Measurements from ENCODE around the gene HBG1.
A peak's percentile ranks its signal among the peaks of the same experiment; 100 is the strongest.

The HBG1 gene

DNA sequence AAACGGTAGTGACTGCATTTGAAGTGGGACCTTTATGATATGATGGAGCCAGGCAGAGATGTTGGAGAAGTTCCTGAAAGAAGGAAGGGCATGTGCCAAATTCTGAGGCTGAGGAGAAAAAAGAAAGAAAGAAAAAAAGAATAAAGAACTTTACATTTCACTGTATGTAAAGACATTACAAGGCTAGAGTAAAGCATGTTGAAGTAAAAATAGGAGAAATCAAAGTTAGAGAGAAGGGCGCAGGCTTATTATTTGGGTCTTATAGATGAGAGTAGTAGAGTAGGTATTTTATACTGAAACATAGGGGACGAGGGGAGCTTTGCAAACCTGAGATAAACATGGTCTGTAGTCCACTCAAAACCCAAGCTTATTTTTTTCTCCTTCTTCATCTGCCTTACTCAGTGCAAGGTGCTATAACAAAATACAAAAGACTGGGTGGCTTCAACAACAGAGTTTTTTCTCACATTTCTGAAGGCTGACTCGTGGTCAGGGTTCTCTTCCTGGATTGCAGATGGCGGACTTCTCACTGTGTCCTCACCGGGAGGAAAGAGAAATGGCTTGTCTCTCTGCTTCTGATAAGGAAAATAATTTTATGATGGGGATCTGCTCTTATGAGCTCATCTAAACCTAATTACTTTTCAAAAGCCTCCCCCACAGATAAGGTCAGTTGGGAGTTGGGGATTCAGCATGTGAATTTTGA, 2.7 kb downstream of the HBG1 start:
- no peak overlapping the region for H3K4me3 ChIP-seq (ENCODE audit: control insufficient read depth, low read depth, low read length)
- DNase-seq (ENCODE audit: low read depth) = no peak
- TF ChIP-seq, protein P1, sequence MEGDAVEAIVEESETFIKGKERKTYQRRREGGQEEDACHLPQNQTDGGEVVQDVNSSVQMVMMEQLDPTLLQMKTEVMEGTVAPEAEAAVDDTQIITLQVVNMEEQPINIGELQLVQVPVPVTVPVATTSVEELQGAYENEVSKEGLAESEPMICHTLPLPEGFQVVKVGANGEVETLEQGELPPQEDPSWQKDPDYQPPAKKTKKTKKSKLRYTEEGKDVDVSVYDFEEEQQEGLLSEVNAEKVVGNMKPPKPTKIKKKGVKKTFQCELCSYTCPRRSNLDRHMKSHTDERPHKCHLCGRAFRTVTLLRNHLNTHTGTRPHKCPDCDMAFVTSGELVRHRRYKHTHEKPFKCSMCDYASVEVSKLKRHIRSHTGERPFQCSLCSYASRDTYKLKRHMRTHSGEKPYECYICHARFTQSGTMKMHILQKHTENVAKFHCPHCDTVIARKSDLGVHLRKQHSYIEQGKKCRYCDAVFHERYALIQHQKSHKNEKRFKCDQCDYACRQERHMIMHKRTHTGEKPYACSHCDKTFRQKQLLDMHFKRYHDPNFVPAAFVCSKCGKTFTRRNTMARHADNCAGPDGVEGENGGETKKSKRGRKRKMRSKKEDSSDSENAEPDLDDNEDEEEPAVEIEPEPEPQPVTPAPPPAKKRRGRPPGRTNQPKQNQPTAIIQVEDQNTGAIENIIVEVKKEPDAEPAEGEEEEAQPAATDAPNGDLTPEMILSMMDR (conservative IDR thresholded peaks at IDR 0.05; ENCODE audit: control insufficient read depth, insufficient read depth, low read depth, low read length) = no peak

DNA sequence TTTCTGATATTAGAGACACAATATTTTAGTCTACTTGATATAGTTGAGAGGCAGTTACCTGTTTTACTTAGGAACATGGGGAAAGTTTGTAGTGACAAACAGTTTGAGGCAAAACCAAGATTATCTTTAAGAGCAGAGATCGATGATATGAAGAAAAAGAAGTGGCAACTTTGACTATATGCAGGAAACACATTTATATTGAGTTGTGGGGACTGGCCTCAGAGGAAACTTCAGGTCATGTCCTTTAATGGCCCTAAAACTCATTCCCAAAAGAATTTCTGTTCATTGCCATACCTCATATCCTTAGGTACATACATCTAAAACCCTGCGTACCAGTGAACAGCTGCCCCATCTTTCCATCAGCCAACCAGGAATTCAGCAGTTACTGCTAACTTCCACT, 4.5 kb downstream of the HBG1 start:
- TF ChIP-seq, protein P1 (conservative IDR thresholded peaks at IDR 0.05; ENCODE audit: control insufficient read depth, insufficient read depth, low read depth, low read length) = no peak
- H3K4me3 ChIP-seq (ENCODE audit: control insufficient read depth, low read depth, low read length) = no peak overlapping the region
- DNase-seq (ENCODE audit: low read depth) = no peak

DNA sequence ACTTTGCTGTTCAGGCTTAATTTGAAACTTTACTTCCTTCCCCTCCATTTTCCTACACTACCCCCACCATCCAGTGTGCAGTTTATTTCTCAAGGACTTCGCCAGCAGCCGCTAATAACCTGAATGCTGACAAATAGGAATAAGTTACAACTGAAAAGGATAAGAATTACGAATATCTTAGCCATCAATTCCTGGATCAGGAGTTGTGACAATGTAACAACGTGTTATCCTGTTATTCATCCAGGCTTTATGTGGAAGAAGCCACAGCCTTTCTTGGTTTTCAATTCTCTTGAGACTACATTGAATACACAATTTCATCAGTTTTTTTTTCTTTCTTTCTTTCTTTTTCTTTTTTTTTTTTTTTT, 5.9 kb downstream of the HBG1 start:
- TF ChIP-seq, protein P1 (conservative IDR thresholded peaks at IDR 0.05; ENCODE audit: control insufficient read depth, insufficient read depth, low read depth, low read length) = no peak
- no peak overlapping the region for H3K4me3 ChIP-seq (ENCODE audit: control insufficient read depth, low read depth, low read length)
- no peak for DNase-seq (ENCODE audit: low read depth)

DNA sequence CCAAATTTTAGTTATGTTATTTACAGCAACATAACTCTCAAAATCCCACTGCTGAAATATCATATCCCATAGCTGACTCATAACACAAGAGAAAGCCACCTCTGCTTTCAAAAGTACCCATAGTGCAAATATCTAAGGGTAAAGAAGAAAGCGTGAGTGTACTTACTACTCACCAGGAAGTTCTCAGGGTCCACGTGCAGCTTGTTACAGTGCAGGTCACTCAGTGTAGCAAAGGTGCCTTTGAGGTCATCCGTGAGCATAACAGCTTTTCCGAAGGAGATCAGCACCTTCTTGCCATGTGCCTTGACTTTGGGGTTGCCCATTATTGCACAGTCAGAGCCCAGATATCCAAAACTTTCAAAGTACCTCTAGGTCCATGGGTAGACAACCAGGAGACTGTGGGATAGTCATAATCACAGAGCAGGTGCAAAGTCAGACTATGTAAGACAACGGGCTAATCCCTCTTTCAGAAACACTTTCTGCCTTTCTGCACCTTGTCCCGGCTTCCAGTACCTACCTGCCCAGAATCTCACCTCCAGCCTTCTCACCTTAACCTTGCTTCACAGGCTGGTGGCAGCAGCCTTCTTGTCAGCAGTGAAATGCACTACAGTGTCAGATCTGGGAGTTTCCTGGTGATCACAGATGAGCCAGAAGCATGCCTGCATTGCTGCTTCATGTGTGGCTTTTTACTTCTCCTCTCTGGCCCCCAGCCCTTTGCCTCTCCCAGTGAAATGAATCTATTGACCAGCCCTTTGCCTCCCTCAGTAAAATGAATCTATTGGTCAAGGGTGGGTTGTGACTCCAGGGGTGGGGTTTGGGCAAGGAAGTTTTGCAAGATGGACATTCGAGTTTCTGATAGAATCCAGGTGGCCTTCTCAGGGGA, 6.5 kb downstream of the HBG1 start:
- DNase-seq (ENCODE audit: low read depth) = peak; percentile 4
- TF ChIP-seq, protein P1 (conservative IDR thresholded peaks at IDR 0.05; ENCODE audit: control insufficient read depth, insufficient read depth, low read depth, low read length) = no peak
- H3K4me3 ChIP-seq (ENCODE audit: control insufficient read depth, low read depth, low read length) = no peak overlapping the region

DNA sequence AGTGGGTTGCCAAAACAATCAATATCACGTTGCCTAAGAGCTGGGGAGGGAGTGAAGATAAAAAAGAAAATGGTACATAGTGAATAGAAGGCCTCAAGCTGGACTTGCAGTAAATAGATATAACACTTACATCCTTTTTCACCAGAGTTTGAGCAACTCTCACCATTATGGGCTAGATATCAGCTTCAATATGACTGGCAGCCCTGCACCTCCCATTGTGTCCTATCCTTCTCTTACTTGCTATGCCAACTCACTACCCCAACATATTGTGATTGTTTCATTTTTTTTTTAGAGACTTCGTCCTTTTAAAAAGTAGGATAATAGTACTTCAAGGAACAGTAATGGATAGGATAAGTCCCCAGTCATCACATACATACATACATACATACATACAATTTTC, 7.4 kb downstream of the HBG1 start:
- TF ChIP-seq, protein P1 (conservative IDR thresholded peaks at IDR 0.05; ENCODE audit: control insufficient read depth, insufficient read depth, low read depth, low read length) = no peak
- no peak overlapping the region for H3K4me3 ChIP-seq (ENCODE audit: control insufficient read depth, low read depth, low read length)
- DNase-seq (ENCODE audit: low read depth) = no peak

DNA sequence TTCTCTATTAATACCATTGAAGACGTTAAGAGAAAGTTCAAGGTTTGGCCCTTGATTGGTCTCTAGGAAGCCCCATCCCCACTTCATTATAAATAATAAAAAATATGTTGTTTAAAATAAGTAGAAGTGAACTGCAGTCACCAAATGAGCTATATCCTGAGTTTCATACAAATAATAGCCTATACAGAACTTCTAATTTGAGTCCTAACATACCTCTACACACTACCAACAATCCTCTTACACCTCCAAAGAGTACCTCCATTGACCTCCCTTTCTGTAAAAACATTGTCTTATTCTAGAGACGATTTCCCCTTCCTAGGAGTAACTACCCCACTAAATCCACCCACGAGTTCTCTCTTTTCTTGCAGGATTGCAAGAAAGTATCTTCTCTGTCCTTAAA, 8.2 kb downstream of the HBG1 start:
- DNase-seq (ENCODE audit: low read depth) = no peak
- H3K4me3 ChIP-seq (ENCODE audit: control insufficient read depth, low read depth, low read length) = no peak overlapping the region
- TF ChIP-seq, protein P1 (conservative IDR thresholded peaks at IDR 0.05; ENCODE audit: control insufficient read depth, insufficient read depth, low read depth, low read length) = no peak
